ENCODE measurements around the gene POLR3B. TPM values are rescaled to one million over a fixed set of nuclear protein-coding genes. Genes with fewer than 3 reads are reported as not detected.
"Not testable (repeated sequence)": the region's sequence is repeated elsewhere in the genome, so short reads cannot be mapped to it uniquely, and the experiment has no call there.

The POLR3B gene
- polyA plus RNA-seq, 4 donors, result 15.3 to 19.0 (median 18.3) TPM

DNA sequence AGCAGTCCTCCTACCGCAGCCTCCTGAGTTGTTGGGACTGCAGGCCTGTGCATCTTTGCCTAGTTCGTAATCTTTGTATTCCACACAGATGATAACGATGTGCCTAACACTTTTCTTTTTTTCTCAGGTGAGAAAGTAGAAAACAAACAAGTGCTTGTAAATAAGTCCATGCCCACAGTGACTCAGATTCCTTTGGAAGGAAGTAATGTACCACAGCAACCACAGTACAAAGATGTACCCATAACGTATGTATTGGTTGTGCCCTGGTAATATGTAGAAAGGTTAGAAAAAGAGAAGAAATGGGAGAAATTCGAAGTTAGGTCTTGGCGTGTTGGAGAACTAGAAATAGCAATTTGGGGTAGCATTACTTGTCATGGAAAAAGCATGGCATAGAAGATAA, 101.6 kb downstream of the POLR3B start:
- DNase-seq (ENCODE audit: low read depth in 4 of 4, low spot score in 3 of 4), result no peak

DNA sequence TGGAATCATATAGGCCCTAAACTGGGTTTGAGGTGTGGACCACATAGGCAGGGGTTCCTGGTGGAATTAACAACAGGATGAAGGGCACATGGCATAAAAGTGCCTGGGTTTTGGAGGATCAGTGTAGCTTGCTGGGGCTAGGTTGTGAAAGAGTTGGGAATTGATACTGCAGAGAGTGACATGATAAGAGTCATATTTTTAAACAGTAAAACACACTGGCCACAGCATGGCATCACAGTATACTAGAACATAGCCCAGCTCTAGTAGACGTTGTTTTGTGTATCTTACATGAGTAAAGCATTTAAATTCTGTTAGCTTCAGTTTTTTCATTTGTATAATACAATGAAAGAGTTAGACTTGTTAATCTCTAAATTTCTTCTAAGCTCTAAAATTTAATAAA, 102.0 kb downstream of the POLR3B start:
- DNase-seq (ENCODE audit: low read depth in 4 of 4, low spot score in 3 of 4), result no peak

DNA sequence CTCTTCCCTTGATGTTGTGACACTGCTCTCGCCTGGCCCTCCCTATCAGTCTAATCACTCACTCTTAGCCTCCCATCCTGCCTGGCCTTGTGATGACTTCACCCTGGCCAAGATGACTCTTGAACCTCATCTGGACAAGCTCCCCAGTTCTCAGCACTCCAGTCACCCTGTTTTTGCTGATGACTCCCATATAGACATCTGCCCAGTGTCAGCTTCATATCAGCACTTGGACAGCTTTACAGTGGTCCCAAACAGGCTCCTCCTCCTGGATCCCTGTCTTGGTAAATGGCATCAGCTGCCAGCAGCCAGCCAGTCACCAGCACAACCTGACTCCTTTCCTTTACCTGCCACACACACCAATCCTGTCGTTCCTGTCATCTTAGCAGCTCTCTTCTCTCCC, 104.2 kb downstream of the POLR3B start:
- DNase-seq (ENCODE audit: low read depth in 4 of 4, low spot score in 3 of 4), result no peak

DNA sequence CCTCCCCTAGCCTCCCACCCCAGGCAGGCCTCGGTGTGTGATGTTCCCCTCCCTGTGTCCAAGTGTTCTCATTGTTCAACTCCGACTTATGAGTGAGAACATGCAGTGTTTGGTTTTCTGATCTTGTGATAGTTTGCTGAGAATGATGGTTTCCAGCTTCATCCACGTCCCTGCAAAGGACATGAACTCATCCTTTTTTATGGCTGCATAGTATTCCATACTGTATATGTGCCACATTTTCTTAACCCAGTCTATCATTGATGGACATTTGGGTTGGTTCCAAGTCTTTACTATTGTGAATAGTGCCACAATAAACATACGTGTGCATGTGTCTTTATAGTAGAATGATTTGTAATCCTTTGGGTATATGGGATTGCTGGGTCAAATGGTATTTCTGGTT, 108.1 kb downstream of the POLR3B start:
- DNase-seq (ENCODE audit: low read depth in 4 of 4, low spot score in 3 of 4), result not testable (repeated sequence)

DNA sequence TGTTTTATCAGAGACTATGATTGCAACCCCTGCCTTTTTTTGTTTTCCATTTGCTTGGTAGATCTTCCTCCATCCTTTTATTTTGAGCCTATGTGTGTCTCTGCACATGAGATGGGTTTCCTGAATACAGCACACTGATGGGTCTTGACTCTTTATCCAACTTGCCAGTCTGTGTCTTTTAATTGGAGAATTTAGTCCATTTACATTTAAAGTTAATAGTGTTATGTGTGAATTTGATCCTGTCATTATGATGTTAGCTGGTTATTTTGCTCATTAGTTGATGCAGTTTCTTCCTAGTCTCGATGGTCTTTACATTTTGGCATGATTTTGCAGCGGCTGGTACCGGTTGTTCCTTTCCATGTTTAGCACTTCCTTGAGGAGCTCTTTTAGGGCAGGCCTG, 118.1 kb downstream of the POLR3B start:
- DNase-seq (ENCODE audit: low read depth in 4 of 4, low spot score in 3 of 4), result not testable (repeated sequence)

DNA sequence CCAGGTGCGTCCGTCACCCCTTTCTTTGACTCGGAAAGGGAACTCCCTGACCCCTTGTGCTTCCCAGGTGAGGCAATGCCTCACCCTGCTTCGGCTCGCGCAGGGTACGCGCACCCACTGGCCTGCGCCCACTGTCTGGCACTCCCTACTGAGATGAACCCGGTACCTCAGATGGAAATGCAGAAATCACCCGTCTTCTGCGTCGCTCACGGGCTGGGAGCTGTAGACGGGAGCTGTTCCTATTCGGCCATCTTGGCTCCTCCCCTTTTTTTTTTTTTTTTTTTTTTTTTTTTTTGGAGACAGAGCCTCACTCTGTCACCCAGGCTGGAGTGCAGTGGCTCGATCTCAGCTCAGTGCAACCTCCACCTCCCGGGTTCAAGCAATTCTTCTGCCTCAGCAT, 120.1 kb downstream of the POLR3B start:
- DNase-seq (ENCODE audit: low read depth in 4 of 4, low spot score in 3 of 4), result not testable (repeated sequence)

DNA sequence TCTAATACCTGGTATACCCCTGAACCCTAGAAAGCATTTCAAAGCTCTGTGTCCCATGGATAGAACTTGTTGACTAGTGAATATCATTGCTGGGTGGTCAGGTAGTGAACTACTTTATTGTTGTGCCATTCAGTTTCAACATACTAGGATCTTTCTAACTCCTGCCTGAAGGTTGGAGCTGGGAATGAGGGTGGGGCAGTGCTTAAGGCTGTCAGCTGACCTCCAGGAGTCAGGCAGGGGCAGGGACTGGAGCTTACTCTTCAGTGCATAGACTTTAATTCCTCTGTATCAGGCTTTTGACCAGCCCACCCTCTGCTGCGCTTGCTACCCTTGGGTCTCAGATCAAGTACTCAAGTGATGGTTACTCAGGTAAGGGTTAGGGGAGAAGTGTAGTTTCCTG, 122.7 kb downstream of the POLR3B start:
- DNase-seq (ENCODE audit: low read depth in 4 of 4, low spot score in 3 of 4), result no peak

DNA sequence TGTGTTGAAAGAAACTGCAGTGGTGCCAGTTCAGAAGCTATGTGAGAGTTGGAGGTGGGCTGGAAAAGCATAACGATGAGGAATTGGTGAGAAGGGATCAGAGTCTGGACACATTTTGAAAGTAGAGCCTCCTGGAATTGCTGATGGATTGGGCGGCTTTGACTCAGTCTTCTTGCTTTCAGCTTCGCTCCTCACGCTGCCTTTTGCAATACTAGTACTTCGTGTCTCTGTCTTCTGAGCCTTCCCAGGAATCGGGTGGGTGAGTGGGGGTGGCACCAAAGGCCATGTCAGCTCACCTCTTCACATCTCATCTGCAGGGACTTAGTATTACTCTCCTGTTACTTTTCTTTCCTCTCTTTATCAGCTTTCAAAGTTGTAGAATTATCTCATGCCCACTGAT, 123.7 kb downstream of the POLR3B start:
- DNase-seq (ENCODE audit: low read depth in 4 of 4, low spot score in 3 of 4), result no peak

DNA sequence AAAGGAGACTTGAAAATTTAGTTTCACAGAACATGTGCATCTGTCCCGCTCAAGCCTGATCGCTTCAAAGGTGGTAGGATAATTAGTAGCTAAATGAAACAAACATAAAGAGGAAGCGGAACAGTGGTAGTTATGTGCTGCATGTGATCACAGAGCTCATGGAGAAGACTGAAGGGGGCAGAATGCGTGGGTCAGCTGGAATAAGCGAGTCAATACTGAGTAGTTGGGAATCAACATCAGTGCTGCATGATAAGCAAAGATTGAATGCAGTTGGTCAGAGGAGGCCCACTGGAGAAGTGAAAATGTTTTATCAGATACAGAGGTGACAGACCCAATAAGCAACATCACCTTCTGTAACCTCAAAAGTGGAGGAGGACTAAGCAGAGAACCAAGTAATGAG, 130.1 kb downstream of the POLR3B start:
- DNase-seq (ENCODE audit: low read depth in 4 of 4, low spot score in 3 of 4), result no peak

DNA sequence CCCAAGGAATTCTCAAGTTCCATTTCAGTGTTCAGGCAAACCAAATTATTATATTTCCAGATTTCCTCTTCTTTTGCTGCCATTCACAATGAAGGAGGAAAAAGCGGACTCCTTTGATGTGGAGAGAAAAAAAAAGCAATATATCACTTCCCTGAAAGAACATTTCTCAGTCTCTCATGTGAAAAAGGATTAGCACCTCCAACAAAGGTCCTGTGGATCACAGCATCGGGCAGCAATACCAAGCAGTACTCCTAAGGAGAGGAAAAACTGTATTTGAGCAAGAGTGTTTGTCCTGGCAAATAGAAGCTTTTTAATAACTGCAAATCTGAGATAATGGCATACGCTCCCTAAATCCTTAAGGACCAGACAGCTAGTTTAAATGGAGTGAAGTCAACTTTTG, 131.3 kb downstream of the POLR3B start:
- DNase-seq (ENCODE audit: low read depth in 4 of 4, low spot score in 3 of 4), result no peak

DNA sequence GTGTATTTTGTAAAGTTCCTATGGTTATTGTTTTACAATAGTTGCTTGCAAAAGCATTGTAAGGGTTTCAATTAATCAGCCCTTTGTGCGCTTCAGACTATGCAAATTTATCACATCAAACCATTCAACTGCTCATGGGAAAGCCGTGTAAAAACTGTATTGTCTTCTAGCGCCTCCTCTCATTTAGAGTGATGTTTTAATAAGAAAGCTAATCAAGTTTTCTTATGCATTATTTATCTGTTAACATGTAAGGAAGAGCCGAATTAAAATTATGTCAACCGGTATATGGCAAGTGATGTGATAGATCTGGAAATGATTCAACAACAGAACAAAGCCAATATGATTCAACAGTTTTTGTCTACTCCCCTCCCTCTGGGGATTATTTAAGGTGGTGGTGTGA, 132.7 kb downstream of the POLR3B start:
- DNase-seq (ENCODE audit: low read depth in 4 of 4, low spot score in 3 of 4), result no peak

DNA sequence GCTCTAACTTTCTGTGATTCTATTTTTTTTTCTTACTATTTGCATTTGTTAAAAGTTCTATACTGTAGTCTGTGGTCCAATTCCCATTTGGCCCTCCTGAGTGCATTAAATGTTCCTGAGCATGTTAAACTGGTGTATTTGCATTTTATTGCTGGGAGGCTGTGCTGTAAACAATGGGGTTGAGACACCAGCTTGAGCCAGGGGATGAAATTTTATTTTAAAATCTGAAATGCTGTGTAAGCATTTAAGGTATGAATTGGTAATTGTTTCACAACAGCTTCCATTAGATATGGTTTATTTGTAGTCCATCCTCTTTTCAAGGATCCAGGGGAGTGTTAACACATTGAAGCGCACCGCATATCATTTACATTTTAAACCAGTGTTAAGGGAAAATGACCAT, 135.3 kb downstream of the POLR3B start:
- DNase-seq (ENCODE audit: low read depth in 4 of 4, low spot score in 3 of 4), result no peak

DNA sequence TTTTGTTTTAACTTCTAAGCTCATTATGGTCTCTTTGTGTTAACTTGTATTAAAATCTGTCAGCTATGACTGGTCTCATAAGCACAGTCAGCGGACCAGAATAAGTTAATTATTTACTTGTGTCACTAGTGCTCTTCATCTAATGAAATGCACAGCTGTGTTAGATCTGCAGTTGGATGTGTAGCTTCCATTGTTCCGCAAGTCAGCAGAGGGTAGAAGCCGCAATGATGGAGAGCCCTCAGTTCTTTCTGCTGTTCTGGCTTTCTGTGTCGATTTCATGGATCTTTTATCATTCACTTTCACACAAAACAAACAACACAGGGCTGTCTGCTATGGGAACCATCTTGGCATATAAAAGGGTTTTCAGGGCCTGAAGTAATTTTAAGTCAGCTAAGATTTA, 136.0 kb downstream of the POLR3B start:
- DNase-seq (ENCODE audit: low read depth in 4 of 4, low spot score in 3 of 4), result peak in 3 of 4 donors; percentile 29 to 52 (median 36)

DNA sequence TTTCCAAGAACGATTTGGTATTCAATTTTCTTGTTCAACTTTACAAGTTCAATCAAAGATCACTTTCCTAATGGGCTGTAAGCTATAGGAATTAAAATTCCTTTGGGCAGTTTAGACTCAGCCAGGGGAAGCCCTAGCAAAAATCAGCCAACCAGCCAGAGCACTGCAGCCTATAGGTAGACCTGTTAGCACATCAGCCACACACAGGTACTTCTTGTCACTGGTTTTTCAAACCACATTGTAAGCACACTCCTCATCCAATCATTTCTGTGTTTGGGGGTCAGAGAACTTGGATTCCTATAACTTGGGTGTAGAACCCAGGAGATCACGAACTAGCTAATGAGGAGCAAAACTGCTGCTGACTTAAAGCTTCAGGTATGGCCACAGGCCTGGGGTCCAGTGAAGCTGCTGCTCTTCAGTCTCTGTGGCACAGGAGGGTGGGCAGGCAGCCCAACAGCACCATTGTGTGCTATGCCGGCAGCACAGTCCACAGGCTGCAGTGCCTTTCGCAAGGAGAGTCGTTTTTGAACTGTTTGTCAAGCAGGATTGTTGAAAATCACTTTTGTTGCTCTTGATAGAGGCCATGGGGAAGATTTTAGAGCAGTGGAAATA, 137.9 kb downstream of the POLR3B start:
- DNase-seq (ENCODE audit: low read depth in 4 of 4, low spot score in 3 of 4), result no peak

DNA sequence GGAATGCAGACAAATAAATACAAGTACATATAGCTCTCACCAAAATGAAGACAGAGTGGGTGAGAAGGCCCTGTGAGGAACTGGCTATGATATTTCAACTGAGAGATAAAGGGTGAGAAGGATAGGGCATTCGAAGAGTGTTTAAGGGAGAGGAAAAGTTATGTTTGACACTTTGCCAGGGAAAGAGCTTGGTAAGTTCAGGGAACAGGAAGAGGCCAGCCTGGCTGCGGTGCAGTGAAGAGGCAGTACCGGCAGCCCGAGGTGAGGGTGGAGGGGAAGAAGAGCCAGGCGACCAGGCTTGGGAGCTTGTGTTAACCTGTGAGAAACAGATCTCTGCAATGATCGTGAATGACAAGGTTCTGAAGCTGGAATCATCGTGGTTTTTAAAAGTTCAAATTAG, 140.5 kb downstream of the POLR3B start:
- no peak for DNase-seq (ENCODE audit: low read depth in 4 of 4, low spot score in 3 of 4)

DNA sequence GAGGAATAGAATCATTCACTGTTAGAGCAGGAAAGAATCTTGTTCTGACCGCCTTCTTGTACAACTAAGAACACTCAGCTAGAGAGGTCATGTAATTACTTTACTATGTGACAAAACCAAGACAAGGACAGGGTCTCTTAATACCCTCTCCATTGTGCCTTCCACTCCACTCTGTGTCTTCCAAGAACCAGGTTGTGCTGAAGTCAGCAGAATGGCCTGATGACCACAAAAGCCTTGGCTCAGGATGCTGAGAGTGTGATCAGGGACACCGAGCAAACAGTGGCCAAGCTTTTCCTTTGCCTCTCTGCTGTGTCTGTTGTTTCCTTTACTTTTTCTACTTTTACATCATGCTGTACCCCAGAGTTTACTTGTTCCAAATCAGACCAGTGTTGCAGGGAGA, 142.1 kb downstream of the POLR3B start:
- no peak for DNase-seq (ENCODE audit: low read depth in 4 of 4, low spot score in 3 of 4)

DNA sequence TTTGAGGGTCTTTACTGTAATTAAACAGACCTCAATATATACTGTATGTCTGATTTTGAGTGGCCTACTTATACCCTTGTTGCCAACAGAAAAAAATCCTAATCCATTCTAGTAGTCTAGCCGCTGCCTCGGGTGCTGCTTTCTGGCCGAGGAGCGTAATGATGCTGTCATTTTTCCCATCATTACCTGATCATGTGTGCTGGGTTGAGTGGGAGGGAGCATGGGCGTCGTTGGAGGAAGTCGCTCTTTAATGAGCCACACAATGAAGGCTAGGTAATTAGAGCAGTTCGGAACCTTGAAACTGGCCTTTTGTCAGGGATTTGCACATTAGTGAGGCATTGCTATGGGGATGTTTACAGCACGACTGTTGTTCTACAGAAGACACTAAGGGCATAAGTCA, 149.1 kb downstream of the POLR3B start:
- no peak for DNase-seq (ENCODE audit: low read depth in 4 of 4, low spot score in 3 of 4)

DNA sequence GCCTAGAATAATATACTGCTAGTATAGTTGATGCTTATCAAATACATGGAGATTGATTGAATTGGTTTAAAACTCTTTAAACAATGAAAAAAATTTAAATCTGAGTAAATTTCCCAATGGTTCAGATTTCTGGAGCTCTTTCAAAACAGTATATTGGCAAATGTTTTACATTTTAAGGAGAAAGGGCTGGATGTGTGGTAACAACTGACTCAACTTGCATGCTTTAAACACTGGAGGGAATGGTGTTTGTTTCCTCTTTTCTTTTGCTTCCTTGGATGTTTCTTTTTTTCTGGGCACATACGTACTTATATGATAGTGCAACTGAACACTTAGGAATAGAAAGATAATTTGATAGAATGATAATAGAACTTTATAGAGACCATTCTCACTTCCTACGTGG, 151.4 kb downstream of the POLR3B start:
- DNase-seq (ENCODE audit: low read depth in 4 of 4, low spot score in 3 of 4), result no peak

DNA sequence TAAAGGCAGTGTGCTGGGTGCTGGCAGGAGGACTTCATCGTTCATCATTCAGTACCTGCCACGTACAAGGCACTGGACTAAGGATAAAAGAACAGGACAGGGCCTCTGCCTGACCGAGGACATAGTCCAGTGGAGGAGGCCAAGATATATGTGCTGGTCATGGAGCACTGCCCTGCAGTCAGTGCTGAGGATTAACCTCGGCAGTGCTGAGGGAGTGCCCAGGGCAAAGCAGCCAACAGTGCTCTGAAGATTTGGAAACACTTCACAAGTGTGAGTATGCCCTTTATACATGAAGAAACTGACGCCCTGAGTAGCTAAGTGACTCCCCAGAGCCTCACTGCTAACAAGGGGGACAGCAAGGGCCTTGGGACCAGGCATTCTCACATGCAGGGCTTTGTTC, 153.8 kb downstream of the POLR3B start:
- DNase-seq (ENCODE audit: low read depth in 4 of 4, low spot score in 3 of 4), result no peak

DNA sequence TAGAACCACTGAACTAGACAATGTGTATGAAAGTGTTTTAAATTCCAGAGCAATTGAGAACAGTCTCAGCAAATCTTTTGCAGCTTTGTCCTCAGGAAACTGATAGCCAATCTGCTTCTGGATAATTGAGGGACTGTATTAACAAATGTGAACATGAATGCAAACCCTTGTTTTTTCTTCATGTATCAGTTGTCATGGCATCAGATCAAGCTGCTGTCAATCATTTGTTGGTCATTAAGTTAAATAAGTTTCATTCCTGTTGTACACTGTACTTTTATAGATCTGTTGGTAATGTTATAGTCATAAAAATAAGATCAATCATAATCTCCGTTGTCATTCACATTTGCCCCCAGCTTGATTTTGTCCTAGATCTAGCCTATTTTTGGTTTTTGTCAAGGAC, 159.8 kb downstream of the POLR3B start:
- DNase-seq (ENCODE audit: low read depth in 4 of 4, low spot score in 3 of 4), result no peak

DNA sequence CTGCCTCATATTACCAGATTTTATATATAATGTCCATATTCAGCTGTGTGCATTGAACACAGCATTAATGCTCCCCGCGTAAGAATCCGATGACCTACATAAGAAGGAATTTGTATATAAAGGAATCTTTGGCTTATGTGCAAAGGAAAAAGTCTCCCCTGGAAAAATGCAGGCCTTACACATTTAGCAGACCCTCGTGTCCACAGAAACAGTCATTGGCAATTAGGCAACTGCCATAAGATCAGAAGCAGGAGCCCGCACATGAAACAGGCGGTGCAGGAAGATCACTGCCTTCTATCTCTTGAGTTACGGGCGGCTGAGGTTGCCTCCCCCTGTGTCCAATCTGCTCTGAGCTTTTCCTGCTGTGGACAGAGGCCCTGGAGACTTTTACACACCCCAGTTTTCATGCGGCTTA, 162.1 kb downstream of the POLR3B start:
- DNase-seq (ENCODE audit: low read depth in 4 of 4, low spot score in 3 of 4), result no peak

DNA sequence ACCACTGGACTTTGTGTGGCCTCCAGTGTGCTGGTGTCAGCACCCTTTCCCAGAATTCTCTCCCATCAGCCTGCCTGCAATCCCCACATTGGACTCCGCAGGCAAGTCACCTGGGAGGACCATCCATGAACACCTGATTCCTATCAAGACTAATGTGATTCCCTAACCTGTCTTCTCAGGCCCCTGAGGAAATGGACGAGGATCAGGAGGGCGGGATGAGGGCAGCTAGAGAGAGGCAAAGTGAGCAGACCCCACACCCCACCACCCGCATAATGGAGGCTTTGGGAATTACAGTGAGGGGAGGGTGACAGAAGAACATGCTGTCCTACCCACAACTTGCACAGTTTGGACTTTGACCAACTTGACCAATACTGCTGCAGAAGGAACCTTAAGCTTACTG, 164.4 kb downstream of the POLR3B start:
- no peak for DNase-seq (ENCODE audit: low read depth in 4 of 4, low spot score in 3 of 4)

DNA sequence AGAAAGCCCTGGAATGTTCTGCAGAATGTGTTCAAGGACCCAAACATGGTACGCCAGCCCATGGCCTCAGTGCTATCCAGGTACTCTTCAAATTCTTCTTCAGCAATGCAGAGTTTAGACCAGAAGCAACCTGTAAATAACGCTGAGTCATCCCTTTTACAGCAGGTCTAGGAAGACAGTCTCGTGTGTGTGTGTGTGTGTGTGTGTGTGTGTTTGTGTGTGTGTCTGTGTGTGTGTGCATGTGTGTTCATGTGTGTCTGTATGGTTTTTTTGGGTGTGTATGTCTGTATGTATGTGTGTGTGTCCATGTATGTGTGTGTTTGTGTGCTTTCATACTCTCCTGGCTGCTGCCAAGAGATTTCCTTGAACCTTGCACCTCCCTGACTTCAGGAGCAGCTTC, 165.2 kb downstream of the POLR3B start:
- DNase-seq (ENCODE audit: low read depth in 4 of 4, low spot score in 3 of 4), result no peak
